PFSK-1 (cell line): ENCODE measurements around the gene KCNMA1.

ENCODE experiments used
- FOXP2 ChIP-seq: optimal IDR thresholded peaks from 2 replicates; pipeline ENCODE3; 2011; ENCODE audit warnings: borderline replicate concordance, control low read depth, inconsistent platforms; ENCODE audit not compliant: insufficient read depth; ENCODE audit errors: extremely low read length, extremely low read depth
- POLR2AphosphoS5 ChIP-seq: IDR thresholded peaks from 2 replicates; pipeline ENCODE4 v1.6.1; 2012; ENCODE audit warnings: low read depth, mild to moderate bottlenecking, control low read depth, low read length, moderate library complexity
- REST ChIP-seq, 2 experiments: IDR thresholded peaks; 2 replicates each; pipeline versions ENCODE4 v1.6.1 to v1.8.0; 2011 to 2012; ENCODE audit warnings: low read depth in 2 of 2, low read length in 2 of 2, control low read depth in 1 of 2, inconsistent platforms in 1 of 2, mild to moderate bottlenecking in 1 of 2, moderate library complexity in 1 of 2; ENCODE audit not compliant: insufficient read depth in 1 of 2
- SIN3A ChIP-seq: IDR thresholded peaks from 2 replicates; pipeline ENCODE4 v1.6.1; 2012; ENCODE audit warnings: mild to moderate bottlenecking, low read length, moderate library complexity, borderline replicate concordance; ENCODE audit not compliant: insufficient read depth
- TAF1 ChIP-seq: IDR thresholded peaks from 2 replicates; pipeline ENCODE4 v1.6.1; 2012; ENCODE audit warnings: low read length, control low read depth, borderline replicate concordance; ENCODE audit not compliant: insufficient read depth

Gene KCNMA1

GRCh38 chr10:77661100-77661499 is 23.5 kb upstream of the KCNMA1 start:
- TF ChIP-seq FOXP2 (no peak), POLR2AphosphoS5 (no peak), SIN3A (no peak), TAF1 (no peak), REST (IDR thresholded peaks at IDR 0.05; ENCODE audit: insufficient read depth in 1 of 2, low read depth in 2 of 2, low read length in 2 of 2) (no peak)

- TF ChIP-seq REST (IDR thresholded peaks at IDR 0.05; ENCODE audit: insufficient read depth in 1 of 2, low read depth in 2 of 2, low read length in 2 of 2) = no peak
- no peak for TF ChIP-seq SIN3A
- TF ChIP-seq POLR2AphosphoS5 = no peak
- no peak for TF ChIP-seq FOXP2
- no peak for TF ChIP-seq TAF1
These were observed 15.6 kb upstream of the KCNMA1 start for GRCh38 chr10:77653210-77653609.

- TF ChIP-seq POLR2AphosphoS5 (no peak), REST (IDR thresholded peaks at IDR 0.05; ENCODE audit: insufficient read depth in 1 of 2, low read depth in 2 of 2, low read length in 2 of 2) (no peak), FOXP2 (no peak), TAF1 (no peak), SIN3A (no peak)
These were observed 12.0 kb upstream of the KCNMA1 start for GRCh38 chr10:77649333-77650331.

- TF ChIP-seq SIN3A = no peak
- TF ChIP-seq FOXP2 = no peak
- no peak for TF ChIP-seq POLR2AphosphoS5
- no peak for TF ChIP-seq REST (IDR thresholded peaks at IDR 0.05; ENCODE audit: insufficient read depth in 1 of 2, low read depth in 2 of 2, low read length in 2 of 2)
- no peak for TF ChIP-seq TAF1
These were observed 10.9 kb upstream of the KCNMA1 start for GRCh38 chr10:77648472-77648871.
